Caco-2 (cell line): ENCODE results near the gene SCP2. TPM values are rescaled to one million over a fixed set of nuclear protein-coding genes. Genes with fewer than 3 reads are reported as not detected.
"Not testable (repeated sequence)": the region's sequence is repeated elsewhere in the genome, so short reads cannot be mapped to it uniquely, and the experiment has no call there.

Source experiments
- BruUV-seq: library from RNA; stranded (reverse); fragments of 400-500 nt; replicated peaks from 2 replicates; lab custom pipeline; 2021; lab: Mats Ljungman, UMichigan
- CTCF ChIA-PET: fragments of 300-600 bp; sonication (Branson Sonifier 250); formaldehyde crosslinking; loops from one replicate; lab custom pipeline; 2022; ENCODE audit warnings: antibody characterized with exemption; lab: Charles Lee
- POLR2A ChIA-PET: fragments of 300-600 bp; sonication (Branson Sonifier 250); formaldehyde crosslinking; loops from one replicate; lab custom pipeline; 2022; ENCODE audit warnings: antibody characterized with exemption; lab: Charles Lee
- DNase-seq, 2 experiments: peaks; one replicate each; pipeline versions ENCODE4 v3.0.0 to v3.0.0-alpha.2; 2020 to 2022
- H3K27me3 ChIP-seq: replicated peaks from 2 replicates; pipeline ENCODE4 v1.6.0; 2011; ENCODE audit warnings: low read length; ENCODE audit not compliant: control insufficient read depth, insufficient read depth
- H3K36me3 ChIP-seq: 2 replicates; pipeline ENCODE4 v1.5.1; 2011; ENCODE audit warnings: low read length; ENCODE audit not compliant: control insufficient read depth, insufficient read depth
- H3K4me1 ChIP-seq: fragments of 250-450 bp; sonication (Bioruptor Pico); 2 replicates; pipeline ENCODE4 v1.5.1; 2020; ENCODE audit warnings: mild to moderate bottlenecking
- H3K4me3 ChIP-seq: 2 replicates; pipeline ENCODE4 v1.5.1; 2011; ENCODE audit warnings: low read depth, mild to moderate bottlenecking, control low read depth, low read length
- H3K9me3 ChIP-seq: fragments of 250-450 bp; sonication (Bioruptor Pico); 2 replicates; pipeline ENCODE4 v1.5.1; 2020; ENCODE audit warnings: mild to moderate bottlenecking, moderate library complexity
- H3K27ac Mint-ChIP-seq: one replicate; pipeline ENCODE4 v1.8.0; 2022; ENCODE audit warnings: mixed read lengths; ENCODE audit not compliant: unreplicated experiment
- H3K27me3 Mint-ChIP-seq: one replicate; pipeline ENCODE4 v1.8.0; 2022; ENCODE audit warnings: mixed read lengths; ENCODE audit not compliant: insufficient read depth, unreplicated experiment
- H3K36me3 Mint-ChIP-seq: one replicate; pipeline ENCODE4 v1.8.0; 2022; ENCODE audit warnings: mild to moderate bottlenecking, mixed read lengths; ENCODE audit not compliant: insufficient read depth, unreplicated experiment
- H3K4me1 Mint-ChIP-seq: one replicate; pipeline ENCODE4 v1.8.0; 2022; ENCODE audit warnings: low read depth, mixed read lengths; ENCODE audit not compliant: unreplicated experiment
- H3K4me3 Mint-ChIP-seq: one replicate; pipeline ENCODE4 v1.8.0; 2022; ENCODE audit warnings: mild to moderate bottlenecking, moderate library complexity, mixed read lengths; ENCODE audit not compliant: unreplicated experiment
- H3K9me3 Mint-ChIP-seq: one replicate; pipeline ENCODE4 v1.8.0; 2022; ENCODE audit warnings: mixed read lengths; ENCODE audit not compliant: unreplicated experiment
- intact Hi-C: fragments of 100-400 bp; cut with micrococcal nuclease; formaldehyde crosslinking; loops from one replicate; pipeline ENCODE4 v1.10.0; 2022; ENCODE audit not compliant: unreplicated experiment
- total RNA-seq: library from RNA; stranded (reverse); gene quantifications from 2 replicates; pipeline ENCODE4 v1.2.3, GENCODE V29; 2022
- TF ChIP-seq, protein P1 (sequence below), 2 experiments: fragments of 200-600 bp in 1 of 2; IDR thresholded peaks; 1 replicate in 1 of 2; 2 replicates in 1 of 2; pipeline versions ENCODE4 v1.5.1 to v1.8.0; 2011 to 2022; ENCODE audit warnings: antibody characterized with exemption in 1 of 2, control low read depth in 1 of 2, inconsistent platforms in 1 of 2, low read depth in 1 of 2, low read length in 1 of 2, mild to moderate bottlenecking in 1 of 2, moderate library complexity in 1 of 2; ENCODE audit not compliant: insufficient read depth in 1 of 2, severe bottlenecking in 1 of 2, unreplicated experiment in 1 of 2

Gene SCP2
- total RNA-seq, 1 experiment from 2014 or later: 67.0 TPM

DNA sequence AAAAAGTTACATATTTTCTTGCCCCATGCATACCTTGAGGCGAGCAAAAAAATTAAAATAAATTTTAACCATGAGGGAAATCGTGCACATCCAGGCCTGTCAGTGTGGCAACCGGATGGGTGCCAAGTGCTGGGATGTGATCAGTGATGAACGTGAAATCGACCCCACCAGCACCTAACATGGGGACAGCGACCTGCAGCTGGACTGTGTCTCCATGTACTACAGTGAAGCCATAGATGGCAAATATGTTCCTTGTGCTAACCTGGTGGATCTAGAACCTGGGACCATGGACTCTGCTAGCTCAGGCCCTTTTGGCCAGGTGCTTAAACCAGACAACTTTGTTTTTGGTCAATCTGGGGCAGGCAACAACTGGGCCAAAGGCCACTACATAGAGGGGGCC lies 67.6 kb downstream of the SCP2 start:
- no TSS peak for BruUV-seq
- no peaks in the 10 kb centered on the region for H3K4me1 ChIP-seq
- no peak overlapping the region for H3K4me3 Mint-ChIP-seq
- no peak overlapping the region for H3K4me3 ChIP-seq
- no peaks in the 10 kb centered on the region for H3K36me3 Mint-ChIP-seq
- DNase-seq: no peak
- H3K27me3 Mint-ChIP-seq: no peaks in the 10 kb centered on the region
- no peak overlapping the region for H3K27ac Mint-ChIP-seq
- no peaks in the 10 kb centered on the region for H3K9me3 ChIP-seq
- H3K27me3 ChIP-seq: no peaks in the 10 kb centered on the region
- POLR2A ChIA-PET: no interaction called here
- no peaks in the 10 kb centered on the region for H3K9me3 Mint-ChIP-seq
- intact Hi-C loops: no loop called here
- H3K36me3 ChIP-seq: 0 out of 2 replicates have a peak, but pooled peaks cover 2% of the 10 kb centered on the region
- TF ChIP-seq, protein P1, sequence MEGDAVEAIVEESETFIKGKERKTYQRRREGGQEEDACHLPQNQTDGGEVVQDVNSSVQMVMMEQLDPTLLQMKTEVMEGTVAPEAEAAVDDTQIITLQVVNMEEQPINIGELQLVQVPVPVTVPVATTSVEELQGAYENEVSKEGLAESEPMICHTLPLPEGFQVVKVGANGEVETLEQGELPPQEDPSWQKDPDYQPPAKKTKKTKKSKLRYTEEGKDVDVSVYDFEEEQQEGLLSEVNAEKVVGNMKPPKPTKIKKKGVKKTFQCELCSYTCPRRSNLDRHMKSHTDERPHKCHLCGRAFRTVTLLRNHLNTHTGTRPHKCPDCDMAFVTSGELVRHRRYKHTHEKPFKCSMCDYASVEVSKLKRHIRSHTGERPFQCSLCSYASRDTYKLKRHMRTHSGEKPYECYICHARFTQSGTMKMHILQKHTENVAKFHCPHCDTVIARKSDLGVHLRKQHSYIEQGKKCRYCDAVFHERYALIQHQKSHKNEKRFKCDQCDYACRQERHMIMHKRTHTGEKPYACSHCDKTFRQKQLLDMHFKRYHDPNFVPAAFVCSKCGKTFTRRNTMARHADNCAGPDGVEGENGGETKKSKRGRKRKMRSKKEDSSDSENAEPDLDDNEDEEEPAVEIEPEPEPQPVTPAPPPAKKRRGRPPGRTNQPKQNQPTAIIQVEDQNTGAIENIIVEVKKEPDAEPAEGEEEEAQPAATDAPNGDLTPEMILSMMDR (IDR thresholded peaks at IDR 0.05; ENCODE audit: insufficient read depth in 1 of 2, low read depth in 1 of 2, low read length in 1 of 2, severe bottlenecking in 1 of 2, unreplicated experiment in 1 of 2): no peak
- CTCF ChIA-PET: interaction anchor here (0.6 kb wide), 1 partner anchor 284 kb away, joined by 4 read pairs; no protein-coding TSS in a partner anchor
- no peaks in the 10 kb centered on the region for H3K4me1 Mint-ChIP-seq

DNA sequence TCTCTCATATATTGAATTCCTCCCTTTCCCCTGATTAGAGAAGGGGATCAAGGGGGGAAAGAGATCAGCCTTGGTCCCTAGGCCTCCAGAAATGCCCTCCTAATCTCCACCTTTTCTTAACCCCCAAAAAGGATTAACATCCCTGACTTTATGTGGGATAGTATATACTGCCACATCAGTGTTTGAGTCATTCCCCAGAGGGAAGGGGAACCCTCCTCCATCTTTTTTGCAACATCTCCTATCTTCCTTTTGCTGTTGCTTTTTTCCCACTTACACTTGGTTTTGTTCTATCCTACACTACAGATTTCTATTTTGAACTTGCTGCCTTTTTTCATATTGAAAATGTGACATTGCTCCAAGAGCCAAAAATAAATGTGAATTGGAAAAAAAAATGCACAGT lies 69.6 kb downstream of the SCP2 start:
- Histone ChIP-seq H3K27me3 (no peaks in the 10 kb centered on the region), H3K36me3 (0 out of 2 replicates have a peak, but pooled peaks cover 2% of the 10 kb centered on the region), H3K9me3 (no peaks in the 10 kb centered on the region), H3K4me3 (no peak overlapping the region), H3K4me1 (no peaks in the 10 kb centered on the region)
- ChIA-PET POLR2A (no interaction called here), CTCF (no interaction called here)
- no peaks in the 10 kb centered on the region for H3K4me1 Mint-ChIP-seq
- no peak overlapping the region for H3K4me3 Mint-ChIP-seq
- no peaks in the 10 kb centered on the region for H3K9me3 Mint-ChIP-seq
- BruUV-seq: no TSS peak
- no peak overlapping the region for H3K27ac Mint-ChIP-seq
- TF ChIP-seq, protein P1 (IDR thresholded peaks at IDR 0.05; ENCODE audit: insufficient read depth in 1 of 2, low read depth in 1 of 2, low read length in 1 of 2, severe bottlenecking in 1 of 2, unreplicated experiment in 1 of 2): no peak
- no peaks in the 10 kb centered on the region for H3K27me3 Mint-ChIP-seq
- no peaks in the 10 kb centered on the region for H3K36me3 Mint-ChIP-seq
- intact Hi-C loops: no loop called here
- DNase-seq: no peak

DNA sequence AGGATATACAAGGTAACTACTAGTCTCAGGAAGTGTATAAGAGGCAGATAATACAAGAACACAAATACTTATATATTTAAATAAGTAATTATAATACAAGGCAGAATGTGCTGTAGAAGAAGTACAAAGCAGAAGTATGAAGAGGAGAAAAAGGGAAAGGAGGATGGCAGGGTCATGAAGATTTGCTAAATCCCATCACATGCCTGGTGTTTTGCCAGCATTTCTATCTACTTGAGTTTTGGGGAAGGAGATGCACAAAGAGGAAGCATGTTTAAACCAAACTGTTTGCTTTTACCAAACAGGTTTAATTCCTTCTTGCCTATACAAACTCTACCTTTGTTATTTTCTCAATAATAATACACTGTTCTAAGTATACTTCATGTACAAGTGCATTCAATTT lies 74.1 kb downstream of the SCP2 start:
- TF ChIP-seq, protein P1 (IDR thresholded peaks at IDR 0.05; ENCODE audit: insufficient read depth in 1 of 2, low read depth in 1 of 2, low read length in 1 of 2, severe bottlenecking in 1 of 2, unreplicated experiment in 1 of 2): no peak
- Mint-ChIP-seq H3K27ac (no peak overlapping the region), H3K4me1 (no peaks in the 10 kb centered on the region), H3K36me3 (peaks cover 6% of the 10 kb centered on the region), H3K4me3 (no peak overlapping the region), H3K27me3 (no peaks in the 10 kb centered on the region), H3K9me3 (no peaks in the 10 kb centered on the region)
- no peaks in the 10 kb centered on the region for H3K36me3 ChIP-seq
- intact Hi-C loops: no loop called here
- CTCF ChIA-PET: no interaction called here
- BruUV-seq: no TSS peak
- no peak overlapping the region for H3K4me3 ChIP-seq
- DNase-seq: no peak
- no peaks in the 10 kb centered on the region for H3K4me1 ChIP-seq
- H3K27me3 ChIP-seq: no peaks in the 10 kb centered on the region
- no peaks in the 10 kb centered on the region for H3K9me3 ChIP-seq
- POLR2A ChIA-PET: no interaction called here

DNA sequence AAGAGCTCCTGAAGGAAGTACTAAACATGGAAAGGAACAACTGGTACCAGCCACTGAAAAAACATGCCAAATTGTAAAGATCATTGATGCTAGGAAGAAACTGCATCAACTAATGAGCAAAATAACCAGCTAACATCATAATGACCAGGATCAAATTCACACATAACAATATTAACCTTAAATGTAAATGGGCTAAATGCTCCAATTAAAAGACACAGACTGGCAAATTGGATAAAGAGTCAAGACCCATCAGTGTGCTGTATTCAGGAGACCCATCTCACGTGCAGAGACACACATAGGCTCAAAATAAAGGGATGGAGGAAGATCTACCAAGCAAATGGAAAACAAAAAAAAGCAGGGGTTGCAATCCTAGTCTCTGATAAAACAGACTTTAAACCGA lies 79.5 kb downstream of the SCP2 start:
- POLR2A ChIA-PET, H3K27me3 Mint-ChIP-seq, H3K4me1 Mint-ChIP-seq, H3K27me3 ChIP-seq, H3K36me3 ChIP-seq, CTCF ChIA-PET, H3K4me3 ChIP-seq, H3K9me3 Mint-ChIP-seq, H3K4me1 ChIP-seq, H3K36me3 Mint-ChIP-seq, H3K9me3 ChIP-seq, H3K4me3 Mint-ChIP-seq, intact Hi-C loops, H3K27ac Mint-ChIP-seq, BruUV-seq, DNase-seq: not testable (repeated sequence)

DNA sequence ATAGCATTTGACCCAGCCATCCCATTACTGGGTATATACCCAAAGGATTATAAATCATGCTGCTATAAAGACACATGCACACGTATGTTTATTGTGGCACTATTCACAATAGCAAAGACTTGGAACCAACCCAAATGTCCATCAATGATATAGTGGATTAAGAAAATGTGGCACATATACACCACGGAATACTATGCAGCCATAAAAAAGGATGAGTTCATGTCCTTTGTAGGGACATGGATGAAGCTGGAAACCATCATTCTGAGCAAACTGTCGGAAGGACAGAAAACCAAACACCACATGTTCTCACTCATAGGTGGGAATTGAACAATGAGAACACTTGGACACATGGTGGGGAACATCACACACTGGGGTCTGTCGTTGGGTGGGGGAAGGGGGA lies 83.2 kb downstream of the SCP2 start:
- H3K4me3 Mint-ChIP-seq, H3K36me3 Mint-ChIP-seq, H3K27me3 ChIP-seq, CTCF ChIA-PET, BruUV-seq, DNase-seq, H3K9me3 ChIP-seq, H3K4me1 Mint-ChIP-seq, H3K4me1 ChIP-seq, H3K9me3 Mint-ChIP-seq, POLR2A ChIA-PET, H3K27ac Mint-ChIP-seq, H3K27me3 Mint-ChIP-seq, intact Hi-C loops, H3K36me3 ChIP-seq, H3K4me3 ChIP-seq: not testable (repeated sequence)
